ENCODE data around the gene NFASC.

Gene NFASC

DNA sequence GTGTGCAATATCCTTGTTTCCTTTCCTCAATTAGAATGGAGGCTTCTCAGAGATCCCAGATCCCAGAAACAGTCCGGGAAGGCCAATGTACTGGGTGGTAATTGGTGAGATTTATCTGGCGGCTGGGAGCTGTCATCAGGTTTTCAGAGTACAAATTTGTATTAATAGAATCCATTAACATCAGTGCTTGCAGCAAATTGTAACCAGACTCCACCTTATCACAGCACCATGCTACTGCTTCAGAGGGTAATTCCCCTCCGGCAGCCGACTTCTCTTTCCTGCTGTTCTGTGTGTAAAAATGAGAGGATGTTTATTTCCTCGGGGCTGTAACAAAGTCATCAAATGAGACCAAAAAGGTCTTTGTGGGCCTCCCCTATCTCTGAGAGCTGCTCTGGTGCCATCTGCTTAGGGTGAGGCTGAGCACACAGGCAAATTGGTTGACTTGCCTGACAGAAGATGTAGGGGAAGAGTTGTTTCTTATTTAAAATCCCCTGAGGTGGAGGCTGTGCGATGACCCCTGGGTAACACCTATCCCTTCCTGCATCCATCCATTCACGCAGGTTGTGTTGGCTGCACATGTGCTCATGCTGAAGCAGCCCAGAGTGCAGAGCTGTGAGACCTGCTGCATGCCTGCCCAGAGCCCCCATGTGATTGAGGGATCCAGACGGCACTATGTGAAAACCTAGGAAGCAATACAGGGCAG lies 19.2 kb downstream of the NFASC start:
- DNase-seq (ENCODE audit: low spot score): no peak

GRCh38 chr1:204891860-204892259 lies 21.2 kb downstream of the NFASC start:
- DNase-seq (ENCODE audit: low spot score): no peak

GRCh38 chr1:204894031-204894430 lies 23.4 kb downstream of the NFASC start:
- DNase-seq (ENCODE audit: low spot score): no peak

DNA sequence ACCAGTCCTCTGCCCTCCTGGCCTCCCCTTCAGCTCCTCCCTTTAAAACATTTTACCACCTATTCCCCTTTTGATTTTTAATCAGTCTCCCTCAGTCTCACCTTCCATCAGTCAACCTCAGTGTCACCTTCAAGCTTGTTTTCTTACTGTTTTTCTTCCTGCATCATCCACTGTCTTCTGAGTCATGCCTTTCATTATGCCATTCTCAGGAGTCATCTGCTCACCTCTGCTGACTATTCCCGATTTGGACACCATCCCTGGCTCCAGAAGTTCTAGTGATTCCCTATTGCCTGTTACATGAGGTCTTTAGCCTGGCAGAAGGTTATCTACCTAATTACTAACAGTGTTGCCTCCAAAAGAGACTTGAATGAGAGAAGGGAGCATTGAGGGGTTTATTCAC lies 23.9 kb downstream of the NFASC start:
- no peak for DNase-seq (ENCODE audit: low spot score)

- no peak for DNase-seq (ENCODE audit: low spot score)
These were observed 25.4 kb downstream of the NFASC start for GRCh38 chr1:204896023-204896422.

DNA sequence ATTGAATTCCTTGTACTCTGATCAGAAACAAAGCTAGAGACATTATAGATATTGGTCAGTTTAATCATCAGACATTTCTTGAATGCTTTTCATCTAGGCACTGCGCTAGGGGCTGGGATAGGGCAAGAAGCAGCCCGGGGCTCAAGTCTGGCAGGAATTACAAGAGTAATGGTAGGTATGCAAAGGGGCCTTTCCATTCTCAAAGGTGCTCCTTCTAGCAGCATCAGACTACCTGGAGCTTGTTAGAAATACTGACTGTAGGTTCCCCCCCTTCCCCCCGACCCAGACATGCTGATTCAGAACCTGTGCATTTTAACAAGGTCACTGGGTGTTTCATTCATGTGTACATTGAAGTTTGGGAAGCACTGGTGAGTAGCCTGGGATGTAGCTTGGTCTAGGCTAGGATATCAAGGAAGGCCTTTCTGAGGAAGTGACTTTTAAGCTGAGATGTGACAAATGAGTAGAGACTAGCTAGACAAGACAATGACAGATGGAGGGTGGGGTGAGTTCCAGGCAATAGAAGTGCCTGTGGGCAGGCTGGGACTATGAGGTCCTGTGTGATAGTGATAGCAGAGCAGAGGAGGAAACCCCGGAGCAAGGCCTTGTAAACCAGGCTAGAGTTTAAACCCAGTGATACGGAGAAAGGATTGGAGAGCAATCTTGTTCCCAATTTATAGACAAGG lies 26.3 kb downstream of the NFASC start:
- DNase-seq (ENCODE audit: low spot score): no peak

DNA sequence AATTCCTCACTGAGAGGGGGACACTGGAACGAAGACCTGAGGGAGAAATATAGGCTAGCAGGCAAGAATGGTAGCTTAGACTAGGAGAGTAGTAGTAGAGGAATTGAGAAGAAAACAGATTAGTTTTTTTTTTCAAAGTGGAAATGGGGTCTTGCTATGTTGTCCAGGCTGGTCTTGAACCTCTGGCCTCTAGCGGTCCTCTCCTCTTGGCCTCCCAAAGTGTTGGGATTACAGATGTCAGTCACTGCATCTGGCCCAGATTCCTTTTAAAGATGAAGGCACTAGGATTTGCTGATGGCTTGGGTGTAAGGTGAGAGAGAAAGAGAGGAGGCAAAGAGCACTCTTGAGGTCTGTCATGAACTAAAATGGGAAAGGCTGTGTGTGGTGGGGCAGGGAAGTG lies 30.1 kb downstream of the NFASC start:
- DNase-seq (ENCODE audit: low spot score): no peak

DNA sequence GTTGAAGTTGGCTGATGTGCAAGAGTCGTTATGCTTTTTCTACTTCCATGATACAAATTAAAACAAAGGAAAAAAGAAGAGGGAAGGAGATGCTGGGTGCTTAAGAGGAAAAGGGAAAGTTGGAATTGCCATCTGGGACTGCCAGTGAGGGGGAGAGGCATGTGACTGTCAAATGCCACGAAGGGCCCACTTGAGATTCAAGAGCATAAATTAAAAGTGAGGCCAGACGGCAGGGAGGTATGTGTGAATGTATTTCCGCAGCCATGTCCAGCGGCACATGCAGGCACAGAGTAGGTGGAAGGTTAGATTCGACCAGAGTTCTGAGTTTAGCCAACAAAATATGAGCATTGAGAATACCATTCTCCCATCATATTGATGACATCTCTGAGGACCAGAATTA lies 32.0 kb downstream of the NFASC start:
- DNase-seq (ENCODE audit: low spot score): no peak

GRCh38 chr1:204904228-204904810 lies 33.7 kb downstream of the NFASC start:
- no peak for DNase-seq (ENCODE audit: low spot score)

GRCh38 chr1:204909109-204909508 lies 38.4 kb downstream of the NFASC start:
- no peak for DNase-seq (ENCODE audit: low spot score)

DNA sequence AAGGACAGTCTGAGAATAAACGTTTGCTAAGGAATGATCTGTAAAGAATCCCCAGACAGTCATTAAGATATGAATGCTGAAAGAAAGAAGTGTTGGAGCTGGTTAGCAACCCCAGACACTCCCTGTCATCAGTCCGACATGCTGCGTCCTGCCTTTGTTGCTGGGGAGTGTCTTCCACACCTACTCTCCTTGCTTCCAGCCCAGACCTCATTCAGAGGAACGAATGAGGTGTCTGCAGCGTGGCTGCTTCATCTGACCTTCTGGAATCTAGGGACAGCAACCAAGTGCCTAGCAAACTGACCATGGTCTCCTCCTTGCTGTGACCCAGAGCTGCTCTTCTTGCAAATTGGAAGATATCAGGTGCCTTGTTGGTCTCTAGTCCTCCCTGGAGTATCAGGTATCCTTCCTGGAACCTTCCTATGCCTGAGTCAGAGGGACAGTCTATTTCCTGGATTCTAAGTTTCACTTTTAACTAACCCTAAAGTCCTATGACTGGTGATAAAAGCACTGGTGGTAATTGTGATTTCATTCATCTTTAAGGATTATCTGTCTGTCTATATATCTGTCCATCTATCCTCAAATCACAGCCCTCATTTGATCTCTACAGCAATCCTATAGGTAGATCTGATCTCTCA lies 45.3 kb downstream of the NFASC start:
- no peak for DNase-seq (ENCODE audit: low spot score)

DNA sequence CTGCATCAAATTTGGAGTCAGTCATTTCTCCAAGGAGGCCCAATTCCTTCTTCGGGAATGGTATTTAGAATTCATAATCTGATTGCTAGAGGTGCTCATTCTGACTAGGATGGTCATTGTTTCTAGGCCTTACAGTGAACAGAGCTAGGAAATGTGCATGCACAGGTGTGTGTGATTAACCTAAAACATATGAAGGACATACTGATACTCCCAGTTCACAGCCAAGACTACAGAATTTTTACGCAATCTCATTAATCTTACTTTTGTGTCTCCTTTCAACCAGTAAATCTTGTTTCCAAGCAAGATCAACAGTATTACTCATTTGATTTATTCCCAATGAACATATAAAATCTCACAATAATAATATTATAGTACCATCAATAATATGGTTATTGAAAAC lies 47.1 kb downstream of the NFASC start:
- no peak for DNase-seq (ENCODE audit: low spot score)

DNA sequence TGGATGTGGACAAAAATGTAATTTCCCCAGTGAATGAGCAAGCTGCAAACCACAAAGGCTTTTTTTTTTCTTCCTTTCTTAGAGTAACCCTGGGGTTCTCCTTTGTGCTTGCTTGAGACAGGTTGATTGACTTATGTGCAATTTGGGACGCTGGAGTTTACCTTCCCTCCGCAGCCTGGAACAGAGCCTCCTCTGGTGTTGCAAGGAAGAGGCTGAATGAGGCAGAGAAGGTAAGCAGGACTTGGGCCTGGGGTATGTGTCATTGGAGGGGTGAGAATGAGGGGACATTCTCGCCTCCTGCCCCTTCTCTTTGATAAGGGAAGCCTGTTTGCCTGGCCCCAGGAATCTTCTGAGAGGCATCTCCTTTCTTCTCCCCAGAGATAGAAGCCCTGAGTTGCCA lies 49.8 kb downstream of the NFASC start:
- no peak for DNase-seq (ENCODE audit: low spot score)

GRCh38 chr1:204920967-204921366 lies 50.3 kb downstream of the NFASC start:
- DNase-seq (ENCODE audit: low spot score): no peak

GRCh38 chr1:204921855-204922516 lies 51.3 kb downstream of the NFASC start:
- no peak for DNase-seq (ENCODE audit: low spot score)

DNA sequence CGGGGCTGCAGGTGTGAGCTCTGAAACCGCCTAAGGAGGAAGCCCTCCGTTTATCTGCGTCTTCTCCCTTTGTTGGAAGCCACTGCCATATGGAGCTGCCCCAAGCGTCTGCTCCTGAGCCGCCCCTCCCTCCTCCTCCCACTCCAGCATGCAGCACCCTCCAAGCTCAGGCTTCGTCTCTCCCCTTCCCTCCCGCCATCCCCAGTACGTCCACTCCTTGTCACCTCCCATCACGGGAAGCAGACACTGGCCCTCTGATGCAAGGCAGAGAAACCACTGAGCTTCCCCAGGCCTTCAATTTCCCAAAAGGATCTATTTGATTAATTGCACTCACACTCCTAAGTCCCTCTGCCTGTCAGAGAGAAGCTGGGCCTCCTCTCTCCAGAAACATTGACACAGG lies 52.5 kb downstream of the NFASC start:
- DNase-seq (ENCODE audit: low spot score): no peak

GRCh38 chr1:204923626-204924012 lies 53.0 kb downstream of the NFASC start:
- no peak for DNase-seq (ENCODE audit: low spot score)

DNA sequence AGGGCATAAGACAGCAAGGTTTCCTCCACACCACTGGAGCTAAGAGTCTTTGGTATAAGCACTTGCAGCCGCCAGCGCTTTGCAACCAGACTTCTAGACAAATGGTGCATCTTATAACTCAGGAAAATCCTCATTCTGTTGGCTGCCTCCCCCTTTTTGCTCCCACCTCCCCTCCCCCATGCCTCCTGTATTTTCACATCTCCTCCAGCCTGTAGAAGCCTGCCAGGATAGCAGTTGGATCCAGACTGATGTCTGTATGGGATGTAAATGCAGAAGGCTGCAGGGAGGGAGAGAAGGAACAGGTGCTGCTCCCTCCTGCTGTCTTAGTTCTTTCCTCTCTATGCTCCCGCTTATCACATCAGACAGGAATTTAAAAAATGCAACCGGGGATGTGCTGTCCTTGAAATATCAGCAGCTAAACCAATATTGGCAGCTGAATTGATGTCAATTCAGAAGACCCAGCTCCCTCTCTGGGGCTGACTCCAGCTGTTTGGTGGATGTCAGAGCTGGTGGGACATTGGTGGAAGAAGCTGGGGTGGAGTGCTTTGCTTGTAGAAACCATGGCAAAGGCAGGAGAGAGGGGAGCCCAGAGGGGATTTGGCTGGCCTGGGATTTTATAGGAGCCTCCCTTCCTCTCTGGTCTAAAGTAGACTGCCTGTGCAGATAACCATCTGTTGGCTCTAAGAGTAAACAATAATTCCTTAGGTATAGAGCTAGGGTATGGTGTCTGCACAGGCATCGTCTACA lies 53.5 kb downstream of the NFASC start:
- peak; percentile 51 for DNase-seq (ENCODE audit: low spot score)

DNA sequence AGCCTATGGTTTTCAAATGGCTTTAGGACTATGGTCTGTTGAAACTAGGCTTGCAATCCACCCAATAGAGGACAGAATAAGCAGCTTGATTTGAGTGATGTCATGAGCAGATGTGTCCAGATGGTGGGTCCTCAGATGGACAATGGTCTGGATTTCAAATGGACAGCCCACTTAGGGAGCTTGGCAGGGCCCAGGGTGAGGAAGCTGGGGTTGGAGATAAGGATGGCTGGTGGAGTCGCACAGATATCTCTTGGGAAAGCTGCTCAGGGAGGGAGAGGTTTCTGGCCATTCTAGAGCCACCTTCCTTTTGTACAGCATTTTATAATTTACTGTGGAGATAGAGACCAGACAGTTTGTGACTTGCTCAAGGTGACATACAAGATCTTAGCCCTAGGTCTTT lies 55.0 kb downstream of the NFASC start:
- DNase-seq (ENCODE audit: low spot score): no peak

DNA sequence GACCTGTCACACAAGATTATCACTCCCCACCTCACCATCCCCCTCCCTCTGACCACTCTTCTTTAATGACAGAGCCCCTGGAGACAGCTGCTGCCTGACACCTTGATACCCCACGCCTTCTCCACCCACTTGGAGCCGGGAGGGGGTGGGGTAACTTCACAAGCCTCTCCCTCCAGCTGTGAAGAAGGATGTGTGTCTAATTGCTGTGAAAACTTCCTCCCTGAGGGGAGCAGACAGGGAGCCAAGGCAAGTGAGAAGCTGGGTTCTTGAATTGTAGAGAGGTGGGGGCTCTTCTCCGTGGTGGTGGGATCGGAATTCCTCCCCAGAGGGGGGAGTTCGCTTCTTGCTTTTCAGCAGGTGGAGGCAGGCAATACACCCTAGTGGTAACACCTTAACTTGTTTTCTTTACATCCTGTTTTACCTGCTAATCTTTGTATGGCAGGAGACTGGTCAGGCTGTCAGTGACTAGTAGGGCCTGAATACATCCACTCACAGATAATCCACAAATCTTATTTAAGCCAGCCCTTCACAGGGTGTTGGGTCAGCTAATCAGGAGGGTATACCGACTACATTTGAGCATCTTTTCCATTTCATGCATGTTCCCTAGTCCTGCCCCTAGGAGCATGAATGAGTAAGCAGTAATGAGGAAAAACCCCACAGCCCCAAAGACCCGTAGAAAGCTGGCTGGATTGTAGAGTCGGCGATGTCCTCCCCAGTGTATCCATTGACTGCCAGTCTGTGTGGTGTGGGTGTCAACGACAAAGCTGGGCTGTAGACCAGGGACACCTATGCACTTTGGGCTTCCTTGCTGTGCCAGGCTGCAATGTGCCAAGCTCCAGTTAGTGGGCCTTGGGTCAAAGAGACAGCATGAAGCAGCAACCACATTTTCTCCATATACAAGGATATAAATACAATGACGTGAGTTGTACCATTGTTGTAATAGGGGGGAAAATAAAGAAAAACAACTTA lies 57.3 kb downstream of the NFASC start:
- no peak for DNase-seq (ENCODE audit: low spot score)
